DND-41 (cell line): Measurements from ENCODE around the gene SENP6.

ENCODE experiments used
- EZH2 ChIP-seq: IDR thresholded peaks from 3 replicates; pipeline ENCODE4 v1.6.1; 2012; ENCODE audit warnings: borderline replicate concordance, low read depth, mild to moderate bottlenecking, moderate library complexity, low read length, inconsistent platforms; ENCODE audit not compliant: severe bottlenecking
- TF ChIP-seq, protein P1 (sequence below): IDR thresholded peaks from 2 replicates; pipeline ENCODE4 v1.5.1; 2012; ENCODE audit warnings: borderline replicate concordance, low read length, moderate library complexity, mild to moderate bottlenecking; ENCODE audit not compliant: poor library complexity, severe bottlenecking; ENCODE audit errors: extremely low read depth

DNA sequence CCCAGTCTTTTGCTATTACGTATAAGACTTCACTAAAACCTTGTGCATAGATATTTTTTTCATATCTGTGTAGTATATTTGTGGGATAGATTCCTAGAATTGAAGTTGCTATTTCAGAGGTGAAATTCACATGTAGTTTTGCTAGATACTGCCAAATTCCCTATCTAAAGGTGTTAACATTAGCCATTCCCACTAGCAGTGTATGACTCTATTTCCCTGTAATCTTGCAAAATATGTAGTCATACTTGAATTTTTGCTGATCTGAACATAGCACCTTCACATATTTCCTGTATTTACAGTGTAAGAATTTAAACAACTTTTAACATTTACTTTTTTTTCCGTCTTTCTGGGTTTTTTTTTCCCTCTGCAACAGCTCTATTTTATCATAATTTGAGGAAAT, 24.9 kb downstream of the SENP6 start:
- TF ChIP-seq EZH2: no peak
- TF ChIP-seq, protein P1, sequence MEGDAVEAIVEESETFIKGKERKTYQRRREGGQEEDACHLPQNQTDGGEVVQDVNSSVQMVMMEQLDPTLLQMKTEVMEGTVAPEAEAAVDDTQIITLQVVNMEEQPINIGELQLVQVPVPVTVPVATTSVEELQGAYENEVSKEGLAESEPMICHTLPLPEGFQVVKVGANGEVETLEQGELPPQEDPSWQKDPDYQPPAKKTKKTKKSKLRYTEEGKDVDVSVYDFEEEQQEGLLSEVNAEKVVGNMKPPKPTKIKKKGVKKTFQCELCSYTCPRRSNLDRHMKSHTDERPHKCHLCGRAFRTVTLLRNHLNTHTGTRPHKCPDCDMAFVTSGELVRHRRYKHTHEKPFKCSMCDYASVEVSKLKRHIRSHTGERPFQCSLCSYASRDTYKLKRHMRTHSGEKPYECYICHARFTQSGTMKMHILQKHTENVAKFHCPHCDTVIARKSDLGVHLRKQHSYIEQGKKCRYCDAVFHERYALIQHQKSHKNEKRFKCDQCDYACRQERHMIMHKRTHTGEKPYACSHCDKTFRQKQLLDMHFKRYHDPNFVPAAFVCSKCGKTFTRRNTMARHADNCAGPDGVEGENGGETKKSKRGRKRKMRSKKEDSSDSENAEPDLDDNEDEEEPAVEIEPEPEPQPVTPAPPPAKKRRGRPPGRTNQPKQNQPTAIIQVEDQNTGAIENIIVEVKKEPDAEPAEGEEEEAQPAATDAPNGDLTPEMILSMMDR: no peak
